Activated CD4-positive, CD25-positive, alpha-beta regulatory T cell treated with anti-CD3 and anti-CD28 coated beads, Interleukin-2, amount 50 U/mL, for 72 hours (primary cell): ENCODE measurements around the gene LPAR2.

Experiments
- DNase-seq: peaks from one replicate; pipeline ENCODE4 v3.0.0; 2021

Gene LPAR2

DNA sequence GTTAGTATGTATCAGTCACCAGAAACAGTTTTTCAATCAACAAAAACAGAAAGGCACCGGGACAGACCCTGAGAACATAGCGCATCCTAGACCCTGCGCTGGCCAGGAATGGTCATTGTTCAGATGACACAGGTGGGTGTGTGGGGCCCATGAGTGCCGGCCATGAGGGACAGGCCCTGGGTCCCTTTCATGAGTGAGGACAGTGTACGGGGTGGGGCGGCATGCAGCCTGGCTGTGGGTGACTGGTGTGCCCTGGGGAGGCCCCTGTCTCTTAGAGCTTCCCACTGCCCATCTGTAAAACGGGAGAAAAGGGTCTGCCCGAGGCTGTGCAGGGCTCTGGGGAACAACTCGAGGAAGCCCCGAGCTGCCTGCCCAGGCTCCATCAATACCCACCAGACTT lies 35.3 kb downstream of the LPAR2 start:
- no peak for DNase-seq

DNA sequence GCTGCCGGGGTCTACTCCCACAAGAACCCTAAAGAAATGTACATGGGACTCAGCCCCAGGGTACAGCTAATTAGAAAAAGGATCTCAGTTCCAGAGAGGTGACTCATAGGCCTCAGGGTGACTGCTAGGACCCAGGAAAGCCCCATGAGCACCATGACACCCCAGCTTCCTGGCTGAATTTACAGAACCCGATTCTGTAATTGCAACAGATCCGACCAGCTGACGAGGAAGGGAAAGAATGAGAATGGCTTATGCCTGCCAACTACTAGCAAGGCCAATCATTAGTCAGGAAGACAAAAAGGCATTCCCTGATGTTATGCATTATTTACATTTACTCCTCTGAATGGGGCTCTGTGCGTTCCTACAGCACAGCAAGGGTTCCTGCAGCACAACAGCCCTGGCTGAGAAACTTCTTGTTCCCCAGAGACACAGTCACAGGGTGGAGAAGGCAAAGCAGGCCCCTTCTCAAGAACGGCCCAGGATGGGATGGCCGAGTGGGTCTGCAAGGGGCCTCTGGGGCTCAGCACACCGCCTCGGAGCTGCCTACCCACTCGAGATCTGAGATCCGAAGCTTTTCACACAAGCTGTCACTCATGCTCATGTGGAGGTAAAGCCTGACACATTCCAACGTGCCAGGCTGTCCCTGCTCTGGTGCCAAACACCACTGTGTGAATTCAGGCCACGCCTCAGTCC lies 36.7 kb downstream of the LPAR2 start:
- DNase-seq, result peak; percentile 55

- DNase-seq, result no peak
Observed at GRCh38 chr19:19588546-19588945, 39.5 kb downstream of the LPAR2 start.

DNA sequence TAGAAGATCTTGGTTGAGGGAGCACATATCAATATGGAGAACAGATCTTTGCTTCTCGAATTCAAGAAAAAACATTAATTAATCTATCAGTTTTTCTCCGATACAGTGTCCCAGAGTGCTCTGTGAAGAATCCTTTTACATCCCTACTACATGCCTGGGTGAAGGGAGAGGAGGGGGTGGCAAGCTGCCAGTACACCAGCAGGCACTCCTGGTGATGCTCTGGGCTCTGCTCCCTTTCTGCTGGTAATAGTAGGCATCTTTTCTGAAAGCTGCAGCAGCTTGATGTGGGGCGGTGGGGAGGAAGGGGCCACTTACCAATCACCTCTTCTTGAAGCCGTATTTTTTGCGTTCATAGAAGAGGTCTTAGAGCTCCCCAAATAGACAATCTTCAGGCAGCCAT lies 40.2 kb downstream of the LPAR2 start:
- DNase-seq, result no peak

- no peak for DNase-seq
Observed at GRCh38 chr19:19584356-19584755, 43.7 kb downstream of the LPAR2 start.

DNA sequence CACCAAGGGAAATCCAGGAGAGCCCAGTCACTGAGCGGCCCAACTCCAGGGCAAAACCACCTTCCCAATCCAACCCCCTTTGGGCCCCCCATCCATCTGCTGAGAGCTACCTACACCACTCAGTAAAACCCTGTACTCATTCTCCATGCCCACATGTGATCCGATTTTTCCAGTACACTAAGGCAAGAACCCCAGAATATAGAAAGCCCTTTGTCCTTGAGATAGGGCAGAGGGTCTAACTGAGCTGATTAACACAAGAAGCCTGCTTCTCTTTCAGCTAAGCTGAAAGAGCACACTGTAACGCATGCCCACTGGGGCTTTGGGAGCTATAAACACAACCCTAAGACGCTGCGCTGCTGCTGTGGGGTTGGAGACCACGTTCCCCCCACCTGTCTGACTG lies 45.5 kb downstream of the LPAR2 start:
- DNase-seq, result no peak

DNA sequence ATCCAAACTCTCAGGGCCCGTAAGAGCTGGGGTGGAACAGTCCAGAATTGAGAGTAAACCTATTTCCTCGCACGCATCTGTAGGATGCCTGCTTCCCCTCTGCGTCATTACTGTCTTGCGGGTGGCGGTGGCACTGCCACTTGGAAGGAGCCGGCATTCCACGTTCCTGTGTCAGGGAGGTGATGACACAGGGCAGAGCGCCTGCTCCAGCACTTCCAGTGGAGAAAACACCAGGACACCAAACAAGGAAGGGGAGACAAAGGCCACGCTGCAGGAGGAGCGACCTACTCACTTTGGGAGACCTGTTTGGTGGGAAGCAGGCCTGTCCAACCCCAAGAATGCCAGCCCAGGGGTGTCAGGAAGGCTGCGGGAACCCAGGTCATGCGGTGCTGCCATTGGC lies 46.6 kb downstream of the LPAR2 start:
- no peak for DNase-seq

DNA sequence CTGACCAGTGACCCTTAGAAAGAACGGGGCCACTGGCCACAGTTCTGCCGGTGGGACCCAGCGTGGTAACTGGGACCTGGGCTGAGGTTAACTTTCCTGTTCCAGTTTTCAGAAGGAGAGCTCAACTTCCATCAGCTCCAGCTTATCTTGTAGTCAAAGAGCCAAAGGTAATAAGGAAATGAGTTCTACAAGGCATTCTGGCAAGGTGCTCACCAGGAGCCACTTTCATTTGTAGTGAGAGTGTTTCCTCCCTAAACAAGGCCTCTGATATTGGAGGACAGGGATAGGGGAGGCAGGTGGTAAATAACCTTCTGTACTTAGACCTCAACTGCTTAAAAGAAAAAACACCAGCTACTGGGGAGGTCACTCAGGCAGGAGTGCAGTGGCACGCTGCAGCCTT lies 47.6 kb downstream of the LPAR2 start:
- no peak for DNase-seq

- no peak for DNase-seq
Observed at GRCh38 chr19:19579533-19580361, 48.3 kb downstream of the LPAR2 start.

DNA sequence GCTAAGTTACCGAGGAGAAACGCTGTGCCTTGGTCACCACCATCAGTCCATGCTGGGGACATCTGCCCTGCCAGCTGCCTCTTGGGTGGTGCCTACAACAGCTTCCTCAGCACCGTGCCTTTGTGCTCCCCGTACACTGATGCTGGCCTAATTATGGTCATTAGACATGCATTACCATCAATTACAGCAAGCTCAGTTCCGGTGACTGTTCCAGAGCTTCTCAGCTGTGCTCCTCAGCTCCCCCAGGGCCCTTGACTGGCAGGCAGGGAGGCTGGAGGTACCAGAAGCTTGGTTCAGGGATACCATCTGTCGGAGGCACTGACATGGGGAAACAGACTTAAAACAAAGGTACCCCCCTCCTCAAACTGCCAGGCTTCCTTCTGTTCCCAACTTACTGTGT lies 49.8 kb downstream of the LPAR2 start:
- DNase-seq, result no peak

GRCh38 chr19:19575411-19575810 lies 52.6 kb downstream of the LPAR2 start:
- DNase-seq, result no peak
